Colonic mucosa (tissue), 4 donors: Measurements from ENCODE around the gene DNM1. TPM values are rescaled to one million over a fixed set of nuclear protein-coding genes. Genes with fewer than 3 reads are reported as not detected.
A peak's percentile ranks its signal among the peaks of the same experiment; 100 is the strongest.
"Not testable (repeated sequence)": the region's sequence is repeated elsewhere in the genome, so short reads cannot be mapped to it uniquely, and the experiment has no call there.

Experiments used
- DNase-seq: peaks from one replicate; pipeline ENCODE4 v3.0.0-alpha.2; 2020
- H3K27ac ChIP-seq: fragments of 200-600 bp; one replicate; pipeline ENCODE4 v1.8.0; 2021
- H3K27me3 ChIP-seq: fragments of 200-600 bp; one replicate; pipeline ENCODE4 v1.8.0; 2021
- H3K36me3 ChIP-seq: fragments of 200-600 bp; one replicate; pipeline ENCODE4 v1.8.0; 2021
- H3K4me1 ChIP-seq: fragments of 200-600 bp; one replicate; pipeline ENCODE4 v1.8.0; 2021; ENCODE audit warnings: mild to moderate bottlenecking
- H3K4me3 ChIP-seq: fragments of 200-600 bp; one replicate; pipeline ENCODE4 v1.8.0; 2021
- H3K9ac ChIP-seq, 2 donors: one replicate each; pipeline ENCODE4 v1.7.0; 2013; ENCODE audit warnings: control low read depth in 2 of 2, low read depth in 2 of 2, low read length in 2 of 2
- H3K9me3 ChIP-seq: fragments of 200-600 bp; one replicate; pipeline ENCODE4 v1.8.0; 2021
- intact Hi-C: fragments of 100-400 bp; cut with DNase I; formaldehyde crosslinking; loops from one replicate; pipeline ENCODE4 v1.14.1; 2022
- total RNA-seq, 2 donors: library from RNA; stranded (reverse); fragmentation: NEBNext Ultra II Directional in 1 of 2; extraction: Animal tissue kit (Norgen Biotek cat#: 25700) in 1 of 2; gene quantifications; one replicate each; pipeline ENCODE4 v1.2.1, GENCODE V29; 2021
- TF ChIP-seq, protein P1 (sequence below): fragments of 200-600 bp; IDR thresholded peaks from one replicate; pipeline ENCODE4 v1.8.0; 2022; ENCODE audit warnings: antibody characterized with exemption, mild to moderate bottlenecking
- donor health status: healthy.
- donor health status: DM: no; HTN: no; CAD: no.
- donor health status: DM: no; HTN: no; CAD: no.

The DNM1 gene
- total RNA-seq, 2 donors from 2014 or later = 2.5 to 6.8 TPM

DNA sequence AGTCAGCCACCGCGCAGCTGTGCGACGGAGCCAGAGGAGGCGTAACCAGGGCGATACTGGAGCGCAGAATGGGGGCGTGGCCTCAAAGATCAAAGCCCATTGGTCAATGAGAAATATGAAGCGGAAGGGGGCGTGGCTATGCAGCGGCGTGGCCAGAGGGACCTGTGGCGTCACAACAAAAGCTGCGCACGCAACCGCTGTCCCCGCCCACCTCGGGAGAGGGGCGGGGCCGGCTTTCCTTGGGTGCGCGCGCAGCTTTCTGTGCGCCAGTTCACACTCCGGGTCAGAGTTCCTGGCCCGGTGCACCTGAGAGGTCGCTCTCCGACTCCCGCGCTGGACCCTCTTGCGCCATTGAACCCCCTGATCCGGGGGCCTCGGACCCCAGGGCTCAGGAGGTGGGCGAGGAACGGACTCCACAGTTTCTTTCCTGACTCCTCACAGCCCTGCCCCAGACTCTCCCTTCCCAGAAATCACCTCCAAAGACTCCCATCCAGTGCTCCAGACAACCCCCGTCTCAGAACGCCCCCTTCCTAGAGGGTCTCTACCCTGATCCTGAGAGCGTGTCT lies 72.9 kb downstream of the DNM1 start, which contains the start of gene SWI5:
SWI5 (plus strand) TSS at position 269 of the 566 bp plus-strand sequence.
- Histone ChIP-seq H3K27ac (peak within 1 kb of the TSS; percentile 69), H3K4me3 (peak within 1 kb of the TSS; percentile 58), H3K27me3 (no peaks in the 10 kb centered on the region), H3K9ac (peak within 1 kb of the TSS; percentile 94 to 98), H3K36me3 (peaks cover 9% of the 10 kb centered on the region), H3K9me3 (no peaks in the 10 kb centered on the region), H3K4me1 (peaks cover 7% of the 10 kb centered on the region)
- intact Hi-C loops = no loop called here
- TF ChIP-seq, protein P1, sequence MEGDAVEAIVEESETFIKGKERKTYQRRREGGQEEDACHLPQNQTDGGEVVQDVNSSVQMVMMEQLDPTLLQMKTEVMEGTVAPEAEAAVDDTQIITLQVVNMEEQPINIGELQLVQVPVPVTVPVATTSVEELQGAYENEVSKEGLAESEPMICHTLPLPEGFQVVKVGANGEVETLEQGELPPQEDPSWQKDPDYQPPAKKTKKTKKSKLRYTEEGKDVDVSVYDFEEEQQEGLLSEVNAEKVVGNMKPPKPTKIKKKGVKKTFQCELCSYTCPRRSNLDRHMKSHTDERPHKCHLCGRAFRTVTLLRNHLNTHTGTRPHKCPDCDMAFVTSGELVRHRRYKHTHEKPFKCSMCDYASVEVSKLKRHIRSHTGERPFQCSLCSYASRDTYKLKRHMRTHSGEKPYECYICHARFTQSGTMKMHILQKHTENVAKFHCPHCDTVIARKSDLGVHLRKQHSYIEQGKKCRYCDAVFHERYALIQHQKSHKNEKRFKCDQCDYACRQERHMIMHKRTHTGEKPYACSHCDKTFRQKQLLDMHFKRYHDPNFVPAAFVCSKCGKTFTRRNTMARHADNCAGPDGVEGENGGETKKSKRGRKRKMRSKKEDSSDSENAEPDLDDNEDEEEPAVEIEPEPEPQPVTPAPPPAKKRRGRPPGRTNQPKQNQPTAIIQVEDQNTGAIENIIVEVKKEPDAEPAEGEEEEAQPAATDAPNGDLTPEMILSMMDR = no peak
- DNase-seq = peak; percentile 100

DNA sequence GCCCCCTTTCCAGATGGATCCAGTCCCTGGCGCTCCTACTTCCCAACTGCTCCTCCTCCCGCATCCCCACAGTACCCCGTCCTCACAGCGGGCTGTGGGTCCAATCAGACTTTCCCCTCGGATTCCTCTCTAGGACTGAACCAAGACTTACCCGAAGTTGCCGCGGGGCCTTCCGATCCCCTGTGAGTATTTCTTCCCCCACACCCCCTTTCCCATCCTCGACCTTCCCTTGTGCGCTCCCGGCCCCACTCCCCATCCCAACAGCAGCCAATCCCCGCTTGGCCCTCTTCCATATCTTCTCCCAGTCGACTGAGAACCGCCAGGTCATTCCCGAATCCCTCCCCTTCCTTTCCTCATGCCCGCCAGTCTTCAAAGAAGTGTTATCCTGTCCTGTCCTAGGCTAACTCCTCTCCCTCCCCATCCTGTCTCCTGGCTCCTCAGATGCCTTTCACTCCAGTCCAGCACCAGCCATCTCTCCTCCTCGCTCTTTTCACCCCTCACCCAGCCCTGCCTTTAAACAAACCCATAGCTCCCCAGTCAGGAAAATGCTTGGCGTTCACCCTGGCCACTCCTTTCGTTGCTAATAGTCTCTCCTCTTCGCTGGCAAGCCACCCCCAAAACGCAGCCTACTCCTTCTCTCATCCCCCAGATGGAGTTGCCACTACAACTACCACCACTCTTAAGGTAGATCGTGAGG lies 73.5 kb downstream of the DNM1 start:
- H3K27ac ChIP-seq = peak overlapping the region; percentile 69
- H3K4me1 ChIP-seq = peaks cover 7% of the 10 kb centered on the region
- H3K27me3 ChIP-seq = no peaks in the 10 kb centered on the region
- H3K36me3 ChIP-seq = peaks cover 9% of the 10 kb centered on the region
- DNase-seq = peak; percentile 54
- intact Hi-C loops = no loop called here
- TF ChIP-seq, protein P1 = no peak
- peak overlapping the region; percentile 58 for H3K4me3 ChIP-seq
- H3K9me3 ChIP-seq = no peaks in the 10 kb centered on the region
- peak overlapping the region; percentile 75 to 94 for H3K9ac ChIP-seq

DNA sequence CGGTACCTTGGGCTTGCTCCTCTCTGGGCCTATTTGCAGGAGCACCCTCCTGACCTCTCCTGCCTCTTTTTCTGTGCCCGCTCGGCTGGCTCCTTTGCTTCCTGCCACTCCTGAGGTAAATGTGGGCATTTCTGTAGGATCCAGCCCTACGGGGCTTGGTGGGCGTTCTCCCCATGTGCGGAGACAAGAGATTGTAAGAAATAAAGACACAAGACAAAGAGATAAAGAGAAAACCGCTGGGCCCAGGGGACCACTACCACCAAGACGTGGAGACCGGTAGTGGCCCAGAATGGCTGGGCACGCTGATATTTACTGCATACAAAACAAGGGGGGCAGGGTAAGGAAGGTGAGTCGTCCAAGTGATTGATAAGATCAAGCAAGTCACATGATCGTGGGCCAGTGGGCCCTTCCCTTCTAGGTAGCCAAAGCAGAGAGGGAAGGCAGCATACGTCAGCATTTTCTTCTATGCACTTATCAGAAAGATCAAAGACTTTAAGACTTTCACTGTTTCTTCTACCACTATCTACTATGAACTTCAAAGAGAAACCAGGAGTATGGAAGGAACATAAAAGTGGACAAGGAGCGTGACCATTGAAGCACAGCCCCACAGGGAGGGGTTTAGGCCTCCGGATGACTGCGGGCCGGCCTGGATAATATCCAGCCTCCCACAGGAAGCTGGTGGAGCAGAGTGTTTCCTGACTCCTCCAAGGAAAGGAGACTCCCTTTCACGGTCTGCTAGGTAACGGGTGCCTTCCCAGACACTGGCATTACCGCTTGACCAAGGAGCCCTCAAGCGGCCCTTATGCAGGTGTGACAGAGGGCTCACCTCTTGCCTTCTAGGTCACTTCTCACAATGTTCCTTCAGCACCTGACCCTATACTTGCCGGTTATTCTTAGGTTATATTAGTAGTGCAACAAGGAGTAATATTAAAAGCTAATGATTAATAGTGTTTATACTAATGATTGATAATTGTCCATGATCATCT lies 76.2 kb downstream of the DNM1 start:
- H3K36me3 ChIP-seq, DNase-seq, H3K27me3 ChIP-seq, H3K27ac ChIP-seq, intact Hi-C loops, H3K9ac ChIP-seq, H3K4me1 ChIP-seq, H3K4me3 ChIP-seq, H3K9me3 ChIP-seq: not testable (repeated sequence)

DNA sequence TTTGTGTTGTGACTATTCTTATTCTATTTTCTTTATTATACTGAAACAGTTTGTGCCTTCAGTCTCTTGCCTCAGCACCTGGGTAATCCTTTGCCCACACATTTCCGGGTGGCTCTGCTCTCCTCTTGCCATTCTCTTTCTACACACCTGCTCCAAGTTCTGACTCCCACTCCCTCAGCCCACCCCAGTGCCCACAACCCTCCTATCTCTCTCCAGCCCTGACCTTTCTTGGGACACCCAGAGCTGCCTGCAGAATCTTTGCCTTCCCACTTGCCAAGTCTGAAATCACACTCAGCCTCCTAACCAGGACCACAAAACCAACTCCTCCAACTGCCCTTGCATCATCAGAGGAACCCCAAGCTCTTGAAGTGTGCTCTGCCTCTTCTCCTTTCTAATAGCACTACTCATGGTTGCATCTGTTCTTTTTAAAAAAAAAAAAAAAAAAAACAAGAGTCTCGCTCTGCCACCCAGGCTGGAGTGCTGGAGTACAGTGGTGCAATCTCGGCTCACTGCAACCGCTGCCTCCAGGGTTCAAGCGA lies 77.0 kb downstream of the DNM1 start:
- no peak overlapping the region for H3K9ac ChIP-seq
- no peak for DNase-seq
- no peaks in the 10 kb centered on the region for H3K36me3 ChIP-seq
- peaks cover 7% of the 10 kb centered on the region for H3K4me1 ChIP-seq
- intact Hi-C loops = no loop called here
- H3K27me3 ChIP-seq = no peaks in the 10 kb centered on the region
- TF ChIP-seq, protein P1 = no peak
- no peak overlapping the region for H3K4me3 ChIP-seq
- no peaks in the 10 kb centered on the region for H3K9me3 ChIP-seq
- H3K27ac ChIP-seq = no peak overlapping the region

DNA sequence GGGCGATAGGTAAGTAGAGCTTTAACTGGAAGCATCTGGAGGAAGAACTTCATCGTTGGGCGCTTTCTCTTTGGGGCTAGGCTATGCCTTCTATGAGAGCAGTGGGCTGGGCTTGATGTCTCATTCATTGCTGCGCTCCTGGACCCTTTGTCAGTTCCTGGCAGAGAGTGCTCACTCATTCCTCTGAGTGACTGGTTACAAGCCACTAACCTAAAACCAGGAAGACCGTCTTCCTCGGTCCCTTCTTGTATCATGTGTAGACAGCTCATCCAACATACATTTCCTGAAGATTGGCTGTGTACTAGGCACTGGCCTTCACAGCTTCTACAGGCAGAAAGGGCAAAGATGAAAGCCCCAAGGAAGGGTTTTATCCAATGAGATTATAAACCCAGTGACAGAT lies 79.3 kb downstream of the DNM1 start:
- no peak for DNase-seq
- no peak overlapping the region for H3K4me3 ChIP-seq
- intact Hi-C loops = no loop called here
- no peaks in the 10 kb centered on the region for H3K36me3 ChIP-seq
- H3K9ac ChIP-seq = no peak overlapping the region
- no peaks in the 10 kb centered on the region for H3K4me1 ChIP-seq
- H3K27ac ChIP-seq = no peak overlapping the region
- no peaks in the 10 kb centered on the region for H3K27me3 ChIP-seq
- no peaks in the 10 kb centered on the region for H3K9me3 ChIP-seq
- TF ChIP-seq, protein P1 = no peak
